Fibroblast of lung (primary cell): ENCODE results near the gene CMTM1.

Experiments
- CTCF ChIP-seq, 2 donors: IDR thresholded peaks in 1 of 2; conservative IDR thresholded peaks in 1 of 2; 1 replicate in 1 of 2; 2 replicates in 1 of 2; pipeline ENCODE4 v1.5.1; 2011 to 2012; ENCODE audit warnings: low read length in 2 of 2, control low read depth in 1 of 2, inconsistent platforms in 1 of 2, low read depth in 1 of 2, mild to moderate bottlenecking in 1 of 2
- EZH2 ChIP-seq: IDR thresholded peaks from 2 replicates; pipeline ENCODE4 v1.5.1; 2012; ENCODE audit warnings: low read length, control low read depth, mild to moderate bottlenecking; ENCODE audit errors: missing control alignments

DNA sequence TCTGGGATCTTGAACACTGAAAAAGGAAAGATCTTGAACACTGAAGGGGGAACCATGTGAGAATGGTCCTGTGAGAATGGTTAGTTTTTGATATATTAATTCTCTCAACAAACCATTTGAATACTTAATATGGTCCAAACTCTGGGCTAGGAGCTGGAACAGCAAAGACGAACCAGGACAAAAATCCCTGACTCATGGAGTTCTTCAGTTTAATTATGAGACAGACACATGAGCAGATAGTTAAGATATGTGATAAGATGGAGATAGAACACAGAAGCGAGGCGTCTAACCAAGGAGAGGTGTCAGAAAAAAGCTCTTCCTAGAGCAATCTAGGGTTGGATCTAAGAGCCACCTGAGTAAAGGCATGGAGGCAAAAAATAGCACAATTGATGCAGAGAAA is 12.2 kb upstream of the CMTM1 start:
- no peak for TF ChIP-seq EZH2
- TF ChIP-seq CTCF (conservative IDR thresholded peaks at IDR 0.05 in 1 of 2, IDR thresholded peaks at IDR 0.05 in 1 of 2; ENCODE audit: low read depth in 1 of 2, low read length in 2 of 2): no peak
